ENCODE data around the gene CES2. TPM values are rescaled to one million over a fixed set of nuclear protein-coding genes. Genes with fewer than 3 reads are reported as not detected.

The CES2 gene
- total RNA-seq, 6 experiments from 2014 or later: 35.1 to 42.3 (median 40.2) TPM

DNA sequence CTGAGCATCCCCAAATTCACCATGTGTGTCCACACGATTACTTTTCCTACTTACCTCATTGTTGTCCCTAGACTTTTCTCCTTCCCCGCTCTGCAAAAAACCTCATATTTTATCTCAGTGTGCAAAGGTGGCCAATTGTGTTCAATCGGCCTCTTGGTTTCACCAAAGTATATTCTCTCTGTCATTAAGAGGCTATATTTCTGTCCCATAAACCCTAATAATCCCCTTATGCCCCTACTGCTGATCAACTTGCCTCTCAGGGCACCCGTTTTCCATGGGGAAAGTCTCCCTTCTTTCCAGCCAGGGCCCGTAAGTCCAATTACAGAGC, 11.6 kb downstream of the CES2 start:
- H3K27ac Mint-ChIP-seq: no peak overlapping the region
- H3K9me3 Mint-ChIP-seq: peaks cover 10% of the 10 kb centered on the region
- H3K36me3 Mint-ChIP-seq (ENCODE audit: low read depth): peaks cover 20% of the 10 kb centered on the region

DNA sequence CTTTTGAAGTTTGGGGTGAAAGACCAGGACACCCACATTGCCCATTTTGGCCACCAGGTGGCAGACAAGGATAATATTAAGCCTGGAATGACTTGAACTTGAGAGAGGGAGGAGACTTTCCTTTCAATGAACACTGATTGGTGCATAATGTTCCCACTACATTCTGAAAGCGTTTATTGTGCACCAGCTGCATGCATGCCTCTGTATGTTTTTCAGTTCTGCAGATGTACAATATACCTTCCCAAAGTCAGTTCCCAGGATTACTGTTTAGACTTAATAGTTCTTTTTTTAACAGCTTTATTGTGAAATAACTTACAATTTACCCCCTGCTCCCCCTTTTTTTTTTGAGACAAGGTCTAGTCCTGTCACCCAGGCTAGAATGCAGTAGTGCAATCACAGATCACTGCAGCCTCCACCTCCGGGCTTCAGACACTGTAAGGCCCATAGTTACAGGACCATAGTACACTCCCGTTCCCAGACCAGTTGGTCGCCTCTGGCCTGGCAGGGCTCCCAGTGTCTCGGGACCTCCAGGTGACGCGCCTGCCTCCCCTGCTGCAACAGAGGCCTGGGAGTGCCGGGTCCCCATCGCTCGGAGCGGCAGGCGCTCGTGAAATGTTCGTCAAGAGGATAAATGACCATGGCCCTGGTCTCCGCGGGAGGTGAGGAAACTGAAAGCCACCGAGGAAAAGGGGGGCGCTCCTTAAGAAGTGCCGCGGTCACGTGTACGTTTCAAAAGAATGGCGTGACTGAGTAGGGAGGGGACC, 12.2 kb downstream of the CES2 start:
- Mint-ChIP-seq H3K27me3 (ENCODE audit: insufficient read depth) (peaks cover 3% of the 10 kb centered on the region; the same call in 1 of the 2 replicates), H3K36me3 (ENCODE audit: low read depth) (peaks cover 14% of the 10 kb centered on the region), H3K4me3 (peak overlapping the region; percentile 90), H3K4me1 (ENCODE audit: low read depth) (peaks cover 27% of the 10 kb centered on the region), H3K9me3 (peaks cover 10% of the 10 kb centered on the region), H3K27ac (no peak overlapping the region)
- TF ChIP-seq, protein P1, sequence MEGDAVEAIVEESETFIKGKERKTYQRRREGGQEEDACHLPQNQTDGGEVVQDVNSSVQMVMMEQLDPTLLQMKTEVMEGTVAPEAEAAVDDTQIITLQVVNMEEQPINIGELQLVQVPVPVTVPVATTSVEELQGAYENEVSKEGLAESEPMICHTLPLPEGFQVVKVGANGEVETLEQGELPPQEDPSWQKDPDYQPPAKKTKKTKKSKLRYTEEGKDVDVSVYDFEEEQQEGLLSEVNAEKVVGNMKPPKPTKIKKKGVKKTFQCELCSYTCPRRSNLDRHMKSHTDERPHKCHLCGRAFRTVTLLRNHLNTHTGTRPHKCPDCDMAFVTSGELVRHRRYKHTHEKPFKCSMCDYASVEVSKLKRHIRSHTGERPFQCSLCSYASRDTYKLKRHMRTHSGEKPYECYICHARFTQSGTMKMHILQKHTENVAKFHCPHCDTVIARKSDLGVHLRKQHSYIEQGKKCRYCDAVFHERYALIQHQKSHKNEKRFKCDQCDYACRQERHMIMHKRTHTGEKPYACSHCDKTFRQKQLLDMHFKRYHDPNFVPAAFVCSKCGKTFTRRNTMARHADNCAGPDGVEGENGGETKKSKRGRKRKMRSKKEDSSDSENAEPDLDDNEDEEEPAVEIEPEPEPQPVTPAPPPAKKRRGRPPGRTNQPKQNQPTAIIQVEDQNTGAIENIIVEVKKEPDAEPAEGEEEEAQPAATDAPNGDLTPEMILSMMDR (IDR thresholded peaks at IDR 0.05): peak; percentile 98
- peak; percentile 83 for DNase-seq

More for the DNA sequence above, 11.6 kb downstream of the CES2 start:
- TF ChIP-seq, protein P1 (IDR thresholded peaks at IDR 0.05): no peak
- peaks cover 27% of the 10 kb centered on the region for H3K4me1 Mint-ChIP-seq (ENCODE audit: low read depth)
- H3K27me3 Mint-ChIP-seq (ENCODE audit: insufficient read depth): peaks cover 3% of the 10 kb centered on the region; the same call in 1 of the 2 replicates
- DNase-seq: no peak
- no peak overlapping the region for H3K4me3 Mint-ChIP-seq

DNA sequence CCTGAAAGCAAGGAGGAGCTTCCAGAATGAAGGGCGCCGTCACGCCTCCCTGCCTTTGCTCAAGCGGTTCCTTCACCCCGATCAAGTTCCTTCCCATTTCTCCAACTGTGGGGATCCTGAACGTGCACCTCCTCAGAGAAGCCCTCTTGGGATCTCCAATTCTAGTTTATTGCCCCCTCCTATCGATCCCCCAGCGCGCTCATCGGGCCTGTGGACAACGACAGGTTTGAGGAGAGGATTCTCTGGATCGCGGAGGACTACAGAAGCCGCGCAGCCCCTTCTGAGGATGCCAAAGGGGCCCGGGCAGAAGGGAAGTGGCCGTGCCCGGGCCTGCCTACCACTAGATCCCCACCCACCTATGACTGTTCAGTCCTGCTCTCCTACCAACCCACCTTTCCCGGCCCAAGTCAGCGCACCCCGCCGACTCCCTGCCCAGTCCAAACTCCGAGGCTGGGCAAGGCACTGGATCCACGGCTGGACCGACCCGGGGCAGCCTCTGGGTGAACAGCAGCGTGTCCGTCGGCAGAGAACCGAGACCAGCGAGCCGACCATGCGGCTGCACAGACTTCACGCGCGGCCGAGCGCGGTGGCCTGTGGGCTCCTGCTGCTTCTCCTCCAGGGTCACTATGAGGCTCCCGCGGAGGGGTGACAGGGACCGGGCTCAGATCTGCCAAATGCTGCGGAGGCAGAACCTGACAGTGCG, 13.0 kb downstream of the CES2 start:
- TF ChIP-seq, protein P1 (IDR thresholded peaks at IDR 0.05): no peak
- H3K4me1 Mint-ChIP-seq (ENCODE audit: low read depth): peaks cover 27% of the 10 kb centered on the region
- peak overlapping the region; percentile 90 for H3K4me3 Mint-ChIP-seq
- H3K27ac Mint-ChIP-seq: no peak overlapping the region
- DNase-seq: no peak
- H3K9me3 Mint-ChIP-seq: peaks cover 10% of the 10 kb centered on the region
- H3K27me3 Mint-ChIP-seq (ENCODE audit: insufficient read depth): peaks cover 3% of the 10 kb centered on the region; the same call in 1 of the 2 replicates
- H3K36me3 Mint-ChIP-seq (ENCODE audit: low read depth): peaks cover 8% of the 10 kb centered on the region

DNA sequence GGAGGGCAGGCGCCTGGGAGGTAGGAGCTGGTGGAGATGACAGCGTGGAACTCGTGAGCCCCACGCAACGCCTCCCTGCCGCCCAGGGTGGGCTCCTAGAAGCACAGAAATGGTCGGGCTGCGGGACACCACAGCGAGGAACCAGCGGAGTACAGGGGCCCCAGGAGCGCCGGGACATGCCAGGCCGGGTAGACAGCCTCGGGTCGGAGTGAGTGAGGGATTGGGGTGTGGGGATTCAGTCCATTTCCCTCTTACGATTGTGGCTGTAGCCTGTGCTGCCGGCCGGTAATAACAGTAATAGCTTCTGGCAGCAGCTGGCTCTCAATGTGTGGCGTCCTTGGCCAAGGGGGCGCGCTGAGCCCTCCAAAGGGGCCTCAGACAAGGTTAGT, 13.5 kb downstream of the CES2 start:
- Mint-ChIP-seq H3K27me3 (ENCODE audit: insufficient read depth) (peaks cover 3% of the 10 kb centered on the region; the same call in 1 of the 2 replicates), H3K4me3 (peak overlapping the region; percentile 90), H3K9me3 (peaks cover 10% of the 10 kb centered on the region), H3K4me1 (ENCODE audit: low read depth) (peaks cover 31% of the 10 kb centered on the region), H3K36me3 (ENCODE audit: low read depth) (peaks cover 8% of the 10 kb centered on the region), H3K27ac (no peak overlapping the region)
- TF ChIP-seq, protein P1 (IDR thresholded peaks at IDR 0.05): no peak
- DNase-seq: no peak

DNA sequence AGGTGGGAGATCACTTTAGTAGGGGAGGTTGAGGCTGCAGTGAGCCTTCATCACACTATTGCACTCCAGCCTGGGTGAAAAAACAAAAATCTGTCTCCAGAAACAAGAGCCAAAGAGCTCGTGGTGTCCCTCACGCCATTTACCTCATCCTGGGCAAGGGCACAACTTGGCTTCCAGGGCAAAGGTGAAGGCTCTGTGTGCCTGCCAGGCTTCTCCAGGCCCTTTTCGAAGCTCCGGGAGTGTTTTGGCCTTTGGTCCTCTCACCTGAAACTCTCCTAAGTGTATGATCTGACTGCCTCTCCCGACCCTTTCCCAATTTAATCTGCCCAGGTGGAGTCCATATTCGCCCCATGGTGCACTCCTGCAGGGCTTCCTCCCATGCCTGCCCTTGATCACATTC, 14.2 kb downstream of the CES2 start:
- Mint-ChIP-seq H3K36me3 (ENCODE audit: low read depth) (peaks cover 8% of the 10 kb centered on the region), H3K9me3 (peaks cover 10% of the 10 kb centered on the region), H3K4me1 (ENCODE audit: low read depth) (peaks cover 34% of the 10 kb centered on the region), H3K27me3 (ENCODE audit: insufficient read depth) (peaks cover 3% of the 10 kb centered on the region; the same call in 1 of the 2 replicates), H3K27ac (no peak overlapping the region), H3K4me3 (no peak overlapping the region)
- DNase-seq: no peak
- TF ChIP-seq, protein P1 (IDR thresholded peaks at IDR 0.05): no peak

Measured in HFFc6 (cell line).